Measurements from ENCODE around the gene FUT3. TPM values are rescaled to one million over a fixed set of nuclear protein-coding genes. Genes with fewer than 3 reads are reported as not detected.

FUT3 gene
- total RNA-seq, 1 donor from 2014 or later = not detected

DNA sequence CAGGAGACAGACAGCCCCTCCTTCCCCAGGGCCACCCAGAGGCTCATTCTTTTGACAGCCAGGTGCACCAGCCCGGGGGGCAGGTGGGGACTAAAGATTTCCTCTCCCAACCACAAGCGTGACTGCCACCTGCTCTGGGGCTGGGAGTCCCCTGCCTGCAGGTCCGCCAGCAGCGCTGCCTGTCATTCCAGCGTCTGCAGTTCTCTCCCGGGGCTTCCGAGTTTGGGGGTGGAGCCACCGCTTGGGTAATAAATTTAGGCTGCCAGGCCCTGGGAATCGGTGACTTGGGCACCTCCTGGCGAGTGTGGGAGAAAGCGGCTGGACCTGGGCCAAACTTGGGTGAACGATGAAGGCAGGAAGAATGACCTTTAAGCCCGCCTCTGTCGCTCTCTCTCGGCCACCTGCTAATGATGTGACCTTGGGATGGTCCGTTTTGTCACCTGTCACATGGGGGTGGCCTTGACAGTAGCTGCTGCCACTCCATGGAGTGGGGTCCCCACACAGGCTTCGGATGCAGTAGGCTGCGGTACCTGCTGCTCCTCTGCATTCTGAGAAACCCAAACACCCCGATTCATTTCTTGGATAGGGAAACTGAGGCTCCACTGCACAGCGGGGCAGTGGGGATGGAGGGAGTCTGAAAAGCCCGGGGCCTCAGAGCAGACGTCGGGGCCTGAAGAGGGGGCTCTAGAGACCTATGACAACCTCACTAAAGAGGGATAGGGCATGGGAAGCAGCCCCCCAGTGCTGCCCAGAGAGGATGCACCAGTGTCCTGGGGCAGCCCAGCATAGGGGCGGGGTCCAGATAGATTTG, 24.5 kb downstream of the FUT3 start:
- H3K27me3 ChIP-seq (ENCODE audit: control insufficient read depth in 3 of 3, insufficient read depth in 3 of 3, low read length in 3 of 3) = peaks cover 26 to 50% (median 39%) of the 10 kb centered on the region in 3 donors
- no peak overlapping the region for H3K27ac ChIP-seq (ENCODE audit: low read depth, low read length)
- no peaks in the 10 kb centered on the region for H3K9me3 ChIP-seq (ENCODE audit: control insufficient read depth in 3 of 3, low read length in 3 of 3)
- no peak overlapping the region for H3K9ac ChIP-seq (ENCODE audit: low read depth in 1 of 3, low read length in 3 of 3)
- H3K36me3 ChIP-seq (ENCODE audit: control insufficient read depth in 3 of 3, insufficient read depth in 3 of 3, low read length in 3 of 3) = no peaks in the 10 kb centered on the region
- no peak overlapping the region for H3K4me3 ChIP-seq (ENCODE audit: low read length in 3 of 3)
- peaks cover 0 to 3% (median 0%) of the 10 kb centered on the region in 3 donors for H3K4me1 ChIP-seq (ENCODE audit: control insufficient read depth in 3 of 3, insufficient read depth in 3 of 3, low read length in 3 of 3)

DNA sequence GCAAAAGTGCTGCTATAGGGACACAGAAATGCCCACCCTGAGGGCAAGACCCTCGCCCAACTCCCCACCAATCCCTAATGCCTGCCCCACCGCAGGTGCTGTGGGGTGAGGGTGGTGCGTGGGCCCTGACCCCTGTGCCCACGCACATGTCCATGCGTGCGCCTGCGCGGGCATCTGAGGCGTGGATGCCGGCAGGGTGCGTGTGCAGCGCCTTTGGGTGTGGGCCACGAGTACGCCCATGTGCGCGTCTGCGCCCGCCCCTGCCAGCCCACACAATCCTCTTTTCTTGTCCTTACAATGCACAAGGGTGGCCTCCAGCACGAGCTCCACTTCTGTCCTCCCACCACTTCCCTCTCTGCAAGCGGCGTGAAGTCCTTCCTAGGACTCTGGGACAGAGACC, 26.1 kb downstream of the FUT3 start:
- H3K27me3 ChIP-seq (ENCODE audit: control insufficient read depth in 3 of 3, insufficient read depth in 3 of 3, low read length in 3 of 3) = peaks cover 29 to 47% (median 35%) of the 10 kb centered on the region in 3 donors

GRCh38 chr19:5824751-5825150, 26.5 kb downstream of the FUT3 start:
- H3K9me3 ChIP-seq (ENCODE audit: control insufficient read depth in 3 of 3, low read length in 3 of 3) = no peaks in the 10 kb centered on the region
- no peak overlapping the region for H3K27ac ChIP-seq (ENCODE audit: low read depth, low read length)
- H3K36me3 ChIP-seq (ENCODE audit: control insufficient read depth in 3 of 3, insufficient read depth in 3 of 3, low read length in 3 of 3) = no peaks in the 10 kb centered on the region
- peaks cover 0 to 3% (median 0%) of the 10 kb centered on the region in 3 donors for H3K4me1 ChIP-seq (ENCODE audit: control insufficient read depth in 3 of 3, insufficient read depth in 3 of 3, low read length in 3 of 3)
- peaks cover 28 to 42% (median 32%) of the 10 kb centered on the region in 3 donors for H3K27me3 ChIP-seq (ENCODE audit: control insufficient read depth in 3 of 3, insufficient read depth in 3 of 3, low read length in 3 of 3)
- no peak overlapping the region for H3K9ac ChIP-seq (ENCODE audit: low read depth in 1 of 3, low read length in 3 of 3)
- H3K4me3 ChIP-seq (ENCODE audit: low read length in 3 of 3) = no peak overlapping the region

More for the DNA sequence above, 26.1 kb downstream of the FUT3 start:
- Histone ChIP-seq H3K4me1 (ENCODE audit: control insufficient read depth in 3 of 3, insufficient read depth in 3 of 3, low read length in 3 of 3) (peaks cover 0 to 3% (median 0%) of the 10 kb centered on the region in 3 donors), H3K4me3 (ENCODE audit: low read length in 3 of 3) (no peak overlapping the region), H3K9ac (ENCODE audit: low read depth in 1 of 3, low read length in 3 of 3) (no peak overlapping the region), H3K9me3 (ENCODE audit: control insufficient read depth in 3 of 3, low read length in 3 of 3) (no peaks in the 10 kb centered on the region), H3K36me3 (ENCODE audit: control insufficient read depth in 3 of 3, insufficient read depth in 3 of 3, low read length in 3 of 3) (no peaks in the 10 kb centered on the region), H3K27ac (ENCODE audit: low read depth, low read length) (no peak overlapping the region)

GRCh38 chr19:5823579-5824281, 27.5 kb downstream of the FUT3 start:
- H3K27me3 ChIP-seq (ENCODE audit: control insufficient read depth in 3 of 3, insufficient read depth in 3 of 3, low read length in 3 of 3) = peaks cover 22 to 35% (median 24%) of the 10 kb centered on the region in 3 donors
- H3K4me1 ChIP-seq (ENCODE audit: control insufficient read depth in 3 of 3, insufficient read depth in 3 of 3, low read length in 3 of 3) = peaks cover 0 to 3% (median 0%) of the 10 kb centered on the region in 3 donors
- no peak overlapping the region for H3K27ac ChIP-seq (ENCODE audit: low read depth, low read length)
- no peaks in the 10 kb centered on the region for H3K9me3 ChIP-seq (ENCODE audit: control insufficient read depth in 3 of 3, low read length in 3 of 3)
- H3K4me3 ChIP-seq (ENCODE audit: low read length in 3 of 3) = no peak overlapping the region
- no peaks in the 10 kb centered on the region for H3K36me3 ChIP-seq (ENCODE audit: control insufficient read depth in 3 of 3, insufficient read depth in 3 of 3, low read length in 3 of 3)
- H3K9ac ChIP-seq (ENCODE audit: low read depth in 1 of 3, low read length in 3 of 3) = no peak overlapping the region

DNA sequence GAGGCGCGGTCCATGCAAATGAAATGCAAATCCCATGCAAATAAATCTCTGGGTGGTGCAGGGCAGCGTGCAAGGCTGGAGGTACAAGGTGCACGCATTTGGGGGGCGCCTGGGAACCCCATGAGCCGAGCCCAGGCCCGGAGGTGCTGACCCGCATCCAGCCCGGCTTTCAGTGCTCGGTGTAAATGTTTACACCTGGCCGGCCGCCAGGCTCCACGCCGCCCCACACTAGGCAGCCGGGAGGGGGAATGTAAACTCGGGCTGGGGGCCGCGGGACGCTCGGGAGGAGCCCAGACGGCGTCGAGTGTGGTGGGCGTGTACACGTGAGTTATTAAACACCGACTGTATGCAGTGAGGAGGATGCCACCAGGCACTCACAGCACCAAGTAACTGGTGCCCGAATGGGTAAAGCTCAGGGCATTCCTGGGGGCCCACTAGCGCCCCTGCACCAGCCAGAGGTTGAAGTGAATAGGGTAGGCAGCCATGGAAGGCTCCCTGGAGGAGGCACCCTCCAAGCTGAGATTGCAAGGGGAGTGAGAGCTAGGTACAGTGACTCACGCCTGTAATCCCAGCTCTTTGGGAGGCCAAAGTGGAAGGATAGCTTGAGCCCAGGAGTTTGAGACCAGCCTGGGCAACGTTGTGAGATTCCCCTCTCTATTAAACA, 28.9 kb downstream of the FUT3 start:
- Histone ChIP-seq H3K9ac (ENCODE audit: low read depth in 1 of 3, low read length in 3 of 3) (no peak overlapping the region), H3K36me3 (ENCODE audit: control insufficient read depth in 3 of 3, insufficient read depth in 3 of 3, low read length in 3 of 3) (no peaks in the 10 kb centered on the region), H3K4me1 (ENCODE audit: control insufficient read depth in 3 of 3, insufficient read depth in 3 of 3, low read length in 3 of 3) (no peaks in the 10 kb centered on the region), H3K27me3 (ENCODE audit: control insufficient read depth in 3 of 3, insufficient read depth in 3 of 3, low read length in 3 of 3) (peaks cover 22 to 31% (median 22%) of the 10 kb centered on the region in 3 donors), H3K27ac (ENCODE audit: low read depth, low read length) (no peak overlapping the region), H3K4me3 (ENCODE audit: low read length in 3 of 3) (no peak overlapping the region), H3K9me3 (ENCODE audit: control insufficient read depth in 3 of 3, low read length in 3 of 3) (no peaks in the 10 kb centered on the region)

GRCh38 chr19:5821521-5822180, 29.6 kb downstream of the FUT3 start:
- H3K27ac ChIP-seq (ENCODE audit: low read depth, low read length) = no peak overlapping the region
- H3K9ac ChIP-seq (ENCODE audit: low read depth in 1 of 3, low read length in 3 of 3) = no peak overlapping the region
- no peaks in the 10 kb centered on the region for H3K4me1 ChIP-seq (ENCODE audit: control insufficient read depth in 3 of 3, insufficient read depth in 3 of 3, low read length in 3 of 3)
- H3K9me3 ChIP-seq (ENCODE audit: control insufficient read depth in 3 of 3, low read length in 3 of 3) = no peaks in the 10 kb centered on the region
- H3K4me3 ChIP-seq (ENCODE audit: low read length in 3 of 3) = no peak overlapping the region
- H3K36me3 ChIP-seq (ENCODE audit: control insufficient read depth in 3 of 3, insufficient read depth in 3 of 3, low read length in 3 of 3) = no peaks in the 10 kb centered on the region
- H3K27me3 ChIP-seq (ENCODE audit: control insufficient read depth in 3 of 3, insufficient read depth in 3 of 3, low read length in 3 of 3) = peaks cover 21 to 29% (median 22%) of the 10 kb centered on the region in 3 donors

- Histone ChIP-seq H3K27ac (ENCODE audit: low read depth, low read length) (no peak overlapping the region), H3K27me3 (ENCODE audit: control insufficient read depth in 3 of 3, insufficient read depth in 3 of 3, low read length in 3 of 3) (peaks cover 18 to 24% (median 22%) of the 10 kb centered on the region in 3 donors), H3K9ac (ENCODE audit: low read depth in 1 of 3, low read length in 3 of 3) (no peak overlapping the region), H3K4me3 (ENCODE audit: low read length in 3 of 3) (no peak overlapping the region), H3K4me1 (ENCODE audit: control insufficient read depth in 3 of 3, insufficient read depth in 3 of 3, low read length in 3 of 3) (no peaks in the 10 kb centered on the region), H3K36me3 (ENCODE audit: control insufficient read depth in 3 of 3, insufficient read depth in 3 of 3, low read length in 3 of 3) (no peaks in the 10 kb centered on the region), H3K9me3 (ENCODE audit: control insufficient read depth in 3 of 3, low read length in 3 of 3) (no peaks in the 10 kb centered on the region)
These were observed 30.5 kb downstream of the FUT3 start for GRCh38 chr19:5820785-5821184.

- H3K9me3 ChIP-seq (ENCODE audit: control insufficient read depth in 3 of 3, low read length in 3 of 3) = no peaks in the 10 kb centered on the region
- H3K4me3 ChIP-seq (ENCODE audit: low read length in 3 of 3) = no peak overlapping the region
- no peaks in the 10 kb centered on the region for H3K4me1 ChIP-seq (ENCODE audit: control insufficient read depth in 3 of 3, insufficient read depth in 3 of 3, low read length in 3 of 3)
- no peak overlapping the region for H3K27ac ChIP-seq (ENCODE audit: low read depth, low read length)
- H3K36me3 ChIP-seq (ENCODE audit: control insufficient read depth in 3 of 3, insufficient read depth in 3 of 3, low read length in 3 of 3) = no peaks in the 10 kb centered on the region
- H3K9ac ChIP-seq (ENCODE audit: low read depth in 1 of 3, low read length in 3 of 3) = no peak overlapping the region
- H3K27me3 ChIP-seq (ENCODE audit: control insufficient read depth in 3 of 3, insufficient read depth in 3 of 3, low read length in 3 of 3) = peaks cover 24 to 35% (median 29%) of the 10 kb centered on the region in 3 donors
These were observed 32.7 kb downstream of the FUT3 start for GRCh38 chr19:5818594-5818993.

DNA sequence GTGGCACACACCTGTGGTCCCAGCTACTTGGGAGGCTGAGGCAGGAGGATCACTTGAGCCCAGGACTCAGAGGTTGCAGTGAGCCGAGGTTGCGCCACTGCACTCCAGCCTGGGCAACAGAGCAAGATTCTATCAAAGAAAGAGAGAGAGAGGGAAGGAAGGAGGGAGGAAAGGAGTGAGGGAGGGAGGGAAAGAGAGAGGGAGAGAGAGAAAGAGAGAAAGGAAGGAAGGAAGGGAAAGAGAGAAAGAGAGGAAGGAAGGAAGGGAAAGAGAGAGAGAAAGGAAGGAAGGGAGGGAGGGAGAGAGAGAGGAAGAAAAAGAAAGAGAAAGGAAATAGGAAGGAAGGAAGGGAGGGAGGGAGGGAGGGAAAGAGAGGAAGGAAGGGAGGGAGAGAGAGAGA, 34.0 kb downstream of the FUT3 start:
- Histone ChIP-seq H3K4me3 (ENCODE audit: low read length in 3 of 3) (no peak overlapping the region), H3K9me3 (ENCODE audit: control insufficient read depth in 3 of 3, low read length in 3 of 3) (no peaks in the 10 kb centered on the region), H3K4me1 (ENCODE audit: control insufficient read depth in 3 of 3, insufficient read depth in 3 of 3, low read length in 3 of 3) (no peaks in the 10 kb centered on the region), H3K9ac (ENCODE audit: low read depth in 1 of 3, low read length in 3 of 3) (no peak overlapping the region), H3K36me3 (ENCODE audit: control insufficient read depth in 3 of 3, insufficient read depth in 3 of 3, low read length in 3 of 3) (no peaks in the 10 kb centered on the region), H3K27ac (ENCODE audit: low read depth, low read length) (no peak overlapping the region), H3K27me3 (ENCODE audit: control insufficient read depth in 3 of 3, insufficient read depth in 3 of 3, low read length in 3 of 3) (peaks cover 21 to 31% (median 31%) of the 10 kb centered on the region in 3 donors)

All from skeletal muscle tissue (tissue), 4 donors.